Subcutaneous abdominal adipose tissue (tissue), 5 donors: ENCODE measurements around the gene STRIP2.
"Not testable (repeated sequence)": the region's sequence is repeated elsewhere in the genome, so short reads cannot be mapped to it uniquely, and the experiment has no call there.

ENCODE experiments used
- H3K27ac ChIP-seq: one replicate; pipeline ENCODE4 v1.7.0; 2013; ENCODE audit warnings: low read depth, mild to moderate bottlenecking, inconsistent platforms, low read length, moderate library complexity
- H3K27me3 ChIP-seq, 5 donors: one replicate each; pipeline ENCODE4 v1.7.0; 2013; ENCODE audit warnings: low read length in 5 of 5, inconsistent platforms in 1 of 5; ENCODE audit not compliant: control insufficient read depth in 5 of 5, insufficient read depth in 4 of 5
- H3K36me3 ChIP-seq, 5 donors: one replicate each; pipeline ENCODE4 v1.7.0; 2013; ENCODE audit warnings: low read length in 5 of 5; ENCODE audit not compliant: control insufficient read depth in 5 of 5, insufficient read depth in 5 of 5
- H3K4me1 ChIP-seq, 5 donors: one replicate each; pipeline ENCODE4 v1.7.0; 2013; ENCODE audit warnings: low read length in 5 of 5, mild to moderate bottlenecking in 3 of 5, moderate library complexity in 1 of 5; ENCODE audit not compliant: control insufficient read depth in 5 of 5, insufficient read depth in 5 of 5
- H3K4me3 ChIP-seq, 5 donors: one replicate each; pipeline ENCODE4 v1.7.0; 2013; ENCODE audit warnings: low read length in 5 of 5, low read depth in 1 of 5
- H3K9ac ChIP-seq, 5 donors: one replicate each; pipeline ENCODE4 v1.7.0; 2013; ENCODE audit warnings: low read length in 5 of 5, mild to moderate bottlenecking in 4 of 5, moderate library complexity in 3 of 5
- H3K9me3 ChIP-seq, 5 donors: one replicate each; pipeline ENCODE4 v1.7.0; 2013; ENCODE audit warnings: low read length in 5 of 5; ENCODE audit not compliant: control insufficient read depth in 5 of 5
- donor health status: healthy.
- donor health status: healthy.
- donor health status: healthy.
- donor health status: healthy.
- donor health status: healthy.

STRIP2 gene

DNA sequence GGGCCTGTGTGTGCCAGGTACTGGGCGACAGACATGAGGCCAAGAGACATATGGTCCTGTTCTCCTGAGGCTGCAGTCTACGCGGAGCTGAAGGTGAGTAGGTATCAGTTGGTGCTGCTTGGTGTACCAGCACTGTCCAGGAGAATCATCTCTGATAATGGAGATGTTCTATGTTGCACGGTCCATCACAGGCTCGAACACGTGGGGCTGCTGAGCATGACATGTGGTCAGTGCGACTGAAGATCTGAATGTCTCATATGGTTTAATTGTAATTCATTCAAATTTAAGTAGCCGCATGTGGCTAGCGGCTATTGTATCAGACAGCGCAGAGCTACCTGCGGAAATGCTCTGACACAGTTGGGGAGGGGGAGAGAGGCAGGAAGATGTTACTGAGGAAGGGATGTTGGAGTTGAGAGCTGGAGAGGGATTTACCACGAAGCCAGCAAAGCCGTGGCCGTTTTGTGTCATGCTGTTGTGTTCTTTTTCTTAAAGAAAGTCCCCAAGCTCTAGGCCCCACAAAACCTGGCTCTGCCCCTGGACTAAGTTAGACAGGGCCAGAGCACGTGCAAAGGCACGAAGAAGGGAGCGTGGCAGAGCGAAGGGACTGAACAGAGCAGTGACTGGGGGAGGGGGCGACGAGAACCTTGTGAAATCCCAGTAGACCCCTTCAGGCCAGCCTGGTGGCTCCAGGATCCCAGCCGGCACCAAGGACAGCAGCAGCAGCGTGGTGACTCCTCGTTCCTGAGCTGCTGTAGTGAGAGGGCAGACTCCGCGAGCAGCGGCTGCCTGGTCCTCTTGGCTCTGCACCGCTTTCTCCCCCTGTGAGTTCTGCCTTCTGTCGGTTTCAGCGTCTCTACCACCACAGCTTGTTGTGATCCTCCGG lies 88.1 kb downstream of the STRIP2 start:
- H3K9ac ChIP-seq, result no peak overlapping the region
- H3K27ac ChIP-seq, result no peak overlapping the region
- no peaks in the 10 kb centered on the region for H3K36me3 ChIP-seq
- no peak overlapping the region for H3K4me3 ChIP-seq
- H3K27me3 ChIP-seq, result peaks cover 0 to 19% (median 7%) of the 10 kb centered on the region in 5 donors
- peaks cover 0 to 6% (median 0%) of the 10 kb centered on the region in 5 donors for H3K4me1 ChIP-seq
- H3K9me3 ChIP-seq, result no peaks in the 10 kb centered on the region

DNA sequence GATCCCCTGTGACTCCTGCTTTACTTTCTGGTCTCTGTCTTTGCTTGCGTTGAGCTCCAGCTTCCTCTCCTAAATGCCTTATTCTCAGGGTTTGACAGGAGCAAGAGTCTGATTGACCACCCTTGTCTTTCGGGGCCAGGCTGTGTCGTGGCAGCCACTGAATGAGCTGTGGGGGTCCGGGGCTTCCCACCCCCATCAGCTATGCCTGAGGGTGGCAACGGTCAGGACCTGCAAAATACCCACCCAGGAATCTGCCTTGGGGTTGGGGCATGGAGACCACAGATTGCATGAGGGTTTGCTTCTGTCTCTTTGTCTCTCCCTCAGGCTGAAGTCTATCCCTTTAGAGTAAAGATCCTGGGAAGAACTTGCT lies 88.7 kb downstream of the STRIP2 start:
- no peak overlapping the region for H3K27ac ChIP-seq
- H3K4me3 ChIP-seq, result no peak overlapping the region
- peaks cover 0 to 3% (median 0%) of the 10 kb centered on the region in 5 donors for H3K4me1 ChIP-seq
- H3K36me3 ChIP-seq, result no peaks in the 10 kb centered on the region
- H3K9me3 ChIP-seq, result no peaks in the 10 kb centered on the region
- peaks cover 0 to 19% (median 7%) of the 10 kb centered on the region in 5 donors for H3K27me3 ChIP-seq
- H3K9ac ChIP-seq, result no peak overlapping the region

DNA sequence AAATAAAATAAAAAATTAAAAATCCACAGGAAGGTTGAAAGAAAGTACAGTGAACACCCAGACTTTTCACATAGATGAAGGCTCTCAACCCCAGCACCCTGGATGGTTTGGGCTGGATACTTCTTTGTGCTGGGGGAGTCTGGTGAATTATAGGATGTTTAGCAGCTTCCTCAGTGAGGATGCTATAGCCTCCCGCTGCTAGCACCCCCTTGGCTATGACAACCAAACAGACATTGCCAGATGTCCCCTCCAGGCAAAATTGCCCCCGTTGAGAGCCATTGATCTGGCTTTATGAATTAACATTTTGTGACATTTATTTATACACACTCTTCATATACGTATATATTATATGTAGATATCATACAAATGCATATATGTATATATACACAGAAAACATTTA lies 89.7 kb downstream of the STRIP2 start:
- no peak overlapping the region for H3K9ac ChIP-seq
- no peaks in the 10 kb centered on the region for H3K9me3 ChIP-seq
- H3K36me3 ChIP-seq, result no peaks in the 10 kb centered on the region
- H3K27ac ChIP-seq, result no peak overlapping the region
- H3K27me3 ChIP-seq, result peaks cover 0 to 19% (median 7%) of the 10 kb centered on the region in 5 donors
- H3K4me1 ChIP-seq, result no peaks in the 10 kb centered on the region
- H3K4me3 ChIP-seq, result no peak overlapping the region

DNA sequence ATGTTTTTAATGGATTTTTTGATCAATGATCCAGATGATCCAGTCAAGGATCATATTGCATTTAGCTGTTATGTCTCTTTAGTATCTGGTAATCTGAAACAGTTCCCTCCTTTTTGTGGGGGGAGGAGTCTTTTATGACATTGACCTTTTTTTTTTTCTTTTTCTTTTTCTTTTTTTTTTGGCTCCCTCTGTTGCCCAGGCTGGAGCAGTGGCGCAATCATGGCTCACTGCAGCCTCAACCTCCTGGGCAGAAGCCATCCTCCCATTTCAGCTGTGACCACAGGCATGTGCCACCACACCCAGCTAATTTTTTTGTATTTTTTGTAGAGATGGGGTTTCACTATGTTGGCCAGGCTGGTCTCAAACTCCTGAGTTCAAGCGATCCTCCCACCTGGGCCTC lies 90.2 kb downstream of the STRIP2 start:
- H3K36me3 ChIP-seq, H3K4me1 ChIP-seq, H3K9ac ChIP-seq, H3K9me3 ChIP-seq, H3K4me3 ChIP-seq, H3K27ac ChIP-seq: not testable (repeated sequence)
- peaks cover 0 to 19% (median 7%) of the 10 kb centered on the region in 5 donors for H3K27me3 ChIP-seq

DNA sequence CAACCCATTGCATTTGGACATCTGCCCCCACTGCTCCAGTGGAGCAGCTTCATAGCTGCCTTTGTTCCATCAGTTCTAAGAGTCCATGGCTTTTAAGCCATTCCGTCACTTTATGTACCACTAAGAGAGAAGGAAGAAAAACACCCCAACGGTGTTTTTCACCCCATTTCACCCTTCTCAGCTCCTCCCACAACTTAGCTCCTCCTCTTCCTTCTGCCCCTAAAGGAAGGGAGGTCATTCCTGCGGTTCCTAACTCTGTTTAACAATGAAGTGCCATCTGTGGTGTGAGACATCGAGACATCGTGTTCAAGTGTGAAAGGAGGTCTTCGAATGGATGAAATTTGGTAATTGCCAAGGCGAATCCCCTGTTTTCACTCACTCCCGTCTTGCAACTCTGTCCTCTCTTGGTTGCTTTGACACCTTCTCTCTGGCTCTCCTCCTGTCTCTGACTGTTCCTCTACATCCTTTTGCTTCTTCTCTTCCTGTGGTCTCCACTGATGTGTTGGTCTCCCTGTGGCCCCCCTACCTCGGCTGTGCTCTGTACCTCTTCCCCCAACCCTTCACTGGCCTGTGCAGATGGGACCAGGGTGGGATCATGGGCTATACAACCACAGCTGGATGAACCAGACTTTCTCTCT lies 91.1 kb downstream of the STRIP2 start:
- no peak overlapping the region for H3K9ac ChIP-seq
- H3K9me3 ChIP-seq, result no peaks in the 10 kb centered on the region
- H3K36me3 ChIP-seq, result no peaks in the 10 kb centered on the region
- peaks cover 0 to 17% (median 5%) of the 10 kb centered on the region in 5 donors for H3K27me3 ChIP-seq
- H3K4me1 ChIP-seq, result no peaks in the 10 kb centered on the region
- H3K27ac ChIP-seq, result no peak overlapping the region
- H3K4me3 ChIP-seq, result no peak overlapping the region

DNA sequence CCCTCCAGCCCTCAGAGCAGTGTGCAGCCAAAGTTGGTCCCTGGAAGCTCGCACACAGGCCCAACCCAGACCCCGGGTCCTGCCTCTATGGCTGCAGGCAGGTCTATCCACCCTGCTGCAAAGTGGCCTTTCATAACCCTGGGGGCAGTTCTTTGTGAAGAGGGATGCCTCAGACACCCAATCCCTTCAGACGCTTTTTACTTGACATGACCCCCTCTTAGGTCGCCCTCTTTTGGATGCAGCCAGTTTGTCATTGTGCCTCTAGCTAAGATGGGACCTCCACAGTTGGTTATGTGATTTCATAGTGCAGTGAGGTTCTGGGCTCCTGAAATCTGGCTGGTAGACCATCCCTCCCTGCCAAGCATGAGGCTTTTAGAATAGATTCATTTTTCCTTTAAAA lies 95.4 kb downstream of the STRIP2 start:
- no peak overlapping the region for H3K9ac ChIP-seq
- H3K27ac ChIP-seq, result no peak overlapping the region

DNA sequence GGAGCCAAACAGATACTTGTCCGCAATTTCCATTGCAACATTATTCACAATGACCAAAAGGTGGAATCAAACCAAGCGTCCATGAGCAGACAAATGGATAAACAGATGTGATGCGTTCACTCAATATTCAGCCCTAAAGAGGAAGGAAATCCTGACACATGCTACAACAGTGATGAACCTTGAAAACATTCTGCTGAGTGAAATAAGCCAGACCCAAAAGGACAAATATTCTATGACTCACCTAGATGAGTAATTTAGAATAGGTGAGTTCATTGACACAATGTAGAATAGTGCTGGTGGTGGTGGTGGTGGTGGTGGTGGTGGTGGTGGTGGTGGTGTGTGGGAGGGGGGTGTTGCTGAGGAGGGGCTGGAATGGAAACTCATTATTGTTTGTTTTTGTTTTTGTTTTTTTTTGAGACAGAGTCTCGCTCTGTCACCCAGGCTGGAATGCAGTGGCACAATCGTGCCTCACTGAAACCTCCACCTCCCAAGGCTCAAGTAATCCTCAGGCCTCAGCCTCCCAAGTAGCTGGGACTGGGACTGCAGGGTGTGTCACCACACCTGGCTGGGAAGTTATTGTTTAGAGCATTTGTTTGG lies 96.7 kb downstream of the STRIP2 start:
- H3K27me3 ChIP-seq, result peaks cover 0 to 3% (median 0%) of the 10 kb centered on the region in 5 donors
- no peaks in the 10 kb centered on the region for H3K9me3 ChIP-seq
- no peaks in the 10 kb centered on the region for H3K4me1 ChIP-seq
- H3K4me3 ChIP-seq, result no peak overlapping the region
- no peak overlapping the region for H3K9ac ChIP-seq
- no peak overlapping the region for H3K27ac ChIP-seq
- no peaks in the 10 kb centered on the region for H3K36me3 ChIP-seq

More for the DNA sequence above, 95.4 kb downstream of the STRIP2 start:
- H3K4me1 ChIP-seq, result no peaks in the 10 kb centered on the region
- H3K9me3 ChIP-seq, result no peaks in the 10 kb centered on the region
- H3K4me3 ChIP-seq, result no peak overlapping the region
- no peaks in the 10 kb centered on the region for H3K36me3 ChIP-seq
- H3K27me3 ChIP-seq, result peaks cover 0 to 5% (median 0%) of the 10 kb centered on the region in 5 donors

DNA sequence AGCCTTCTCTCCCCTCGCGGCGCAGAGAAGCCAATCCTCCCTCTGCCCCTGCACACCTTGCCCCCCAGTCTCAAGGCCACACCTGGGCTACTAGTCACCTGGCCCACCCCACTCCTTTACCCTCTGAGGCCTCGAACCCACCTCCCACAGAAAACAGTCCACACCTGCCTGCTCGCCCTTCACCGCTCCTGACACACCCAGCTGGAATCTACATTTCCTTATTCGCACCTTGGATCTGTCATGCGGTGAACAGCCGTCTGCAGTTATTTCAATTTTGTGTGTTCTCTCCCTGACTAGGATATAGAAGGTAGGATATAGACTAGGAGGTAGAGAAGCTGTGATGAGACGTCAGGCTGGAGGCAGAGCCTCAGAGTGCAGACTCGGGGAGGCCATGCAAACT lies 97.5 kb downstream of the STRIP2 start:
- Histone ChIP-seq H3K4me3 (no peak overlapping the region), H3K27ac (no peak overlapping the region), H3K27me3 (peaks cover 0 to 3% (median 0%) of the 10 kb centered on the region in 5 donors), H3K9ac (no peak overlapping the region), H3K9me3 (no peaks in the 10 kb centered on the region), H3K4me1 (no peaks in the 10 kb centered on the region), H3K36me3 (no peaks in the 10 kb centered on the region)

DNA sequence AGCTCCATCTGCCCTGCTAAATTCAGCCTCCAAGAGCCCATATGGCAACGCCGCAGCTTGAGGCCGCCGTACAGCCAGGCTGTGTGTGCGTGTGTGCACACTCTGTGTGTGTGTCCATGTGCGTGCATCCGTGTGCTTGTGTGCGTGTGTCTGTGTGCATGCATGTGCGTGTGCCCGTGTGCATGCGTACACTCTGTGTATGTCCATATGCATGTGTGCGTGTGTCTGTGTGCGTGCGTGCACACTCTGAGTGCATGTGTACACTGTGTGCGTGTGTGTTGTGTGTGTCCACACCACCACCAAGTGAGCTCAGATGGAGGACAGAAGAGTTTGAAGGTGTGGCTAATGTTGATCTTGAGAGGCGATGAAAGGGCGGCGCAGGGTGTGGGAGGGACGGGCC lies 98.1 kb downstream of the STRIP2 start:
- Histone ChIP-seq H3K4me3 (no peak overlapping the region), H3K9ac (no peak overlapping the region), H3K9me3 (no peaks in the 10 kb centered on the region), H3K36me3 (no peaks in the 10 kb centered on the region), H3K4me1 (no peaks in the 10 kb centered on the region), H3K27me3 (peaks cover 0 to 3% (median 0%) of the 10 kb centered on the region in 5 donors), H3K27ac (no peak overlapping the region)
